Fibroblast of skin of left quadriceps (primary cell): Measurements from ENCODE around the gene ABCD4.
A peak's percentile ranks its signal among the peaks of the same experiment; 100 is the strongest.

Experiments used
- DNase-seq, 2 experiments: peaks; one replicate each; pipeline ENCODE4 v3.0.0-alpha.2; 2013; ENCODE audit warnings: low read depth in 2 of 2

ABCD4 gene

DNA sequence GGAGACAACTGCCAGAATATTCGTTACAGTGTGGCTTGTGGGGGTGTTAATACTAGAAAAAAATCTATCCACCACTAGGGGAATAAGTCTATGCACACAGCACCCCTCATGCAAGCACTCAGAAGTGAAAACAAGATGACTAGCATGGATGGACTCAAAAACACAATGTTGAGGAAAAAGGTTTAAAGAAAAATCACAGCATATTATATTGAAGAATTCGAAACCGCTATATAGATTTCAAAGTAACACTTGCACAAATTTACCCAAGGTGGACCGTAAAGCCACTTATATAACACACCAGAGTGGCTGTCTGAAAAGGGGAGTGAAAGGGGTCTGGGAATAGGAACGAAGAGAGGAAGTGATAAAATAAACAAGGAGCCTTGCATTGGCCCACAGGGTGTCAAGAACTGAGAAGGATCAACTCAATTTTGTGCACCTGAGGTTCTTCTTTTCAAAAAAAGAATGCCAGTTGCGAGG lies 544 bp downstream of the ABCD4 start:
- peak in 1 of 2 experiments; percentile 18 for DNase-seq

DNA sequence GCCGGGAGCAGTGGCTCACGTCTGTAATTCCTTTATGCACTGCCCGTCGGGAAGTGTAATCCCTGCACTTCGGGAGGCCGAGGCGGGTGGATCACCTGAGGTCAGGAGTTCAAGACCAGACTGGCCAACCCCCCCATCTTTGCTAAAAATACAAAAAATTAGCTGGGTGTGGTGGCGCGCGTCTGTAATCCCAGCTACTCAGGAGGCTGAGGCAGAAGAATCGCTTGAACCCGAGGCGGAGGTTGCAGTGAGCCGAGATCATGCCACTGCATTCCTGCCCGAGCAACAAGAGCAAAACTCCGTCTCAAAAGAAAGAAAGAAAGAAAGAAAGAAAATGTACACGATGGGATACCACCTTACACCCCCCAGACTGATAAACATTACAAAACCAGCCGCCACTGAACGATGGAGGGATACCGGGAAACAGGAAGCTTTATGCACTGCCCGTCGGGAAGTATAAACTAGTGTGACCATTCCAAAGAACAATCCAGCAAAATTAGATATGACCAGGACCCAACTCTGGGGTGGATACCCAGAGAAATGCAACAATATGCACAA lies 1.1 kb downstream of the ABCD4 start:
- no peak for DNase-seq

DNA sequence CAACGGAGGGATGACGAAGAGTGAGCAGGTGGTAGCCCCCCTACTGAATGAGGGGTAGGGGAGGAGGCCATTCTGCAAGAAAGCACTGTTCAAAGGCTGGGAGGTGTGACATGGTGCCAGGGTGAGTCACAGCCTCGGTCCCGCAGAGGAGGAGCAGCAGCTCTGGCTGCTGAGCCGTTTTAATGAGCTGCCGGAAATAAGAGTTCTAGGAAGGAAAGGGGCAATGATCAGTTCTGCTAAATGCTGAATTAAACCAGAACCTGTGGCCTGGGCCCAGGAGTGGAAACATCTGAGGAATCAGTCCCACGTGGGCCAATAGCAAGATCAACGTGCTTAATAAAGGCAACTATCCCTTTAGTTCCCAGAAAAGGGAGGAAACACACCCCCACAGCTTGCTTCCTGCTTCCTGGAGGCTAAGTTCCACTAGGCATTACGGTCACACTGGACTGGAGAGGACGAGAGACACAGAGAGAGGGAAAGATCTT lies 3.6 kb downstream of the ABCD4 start:
- DNase-seq: no peak

DNA sequence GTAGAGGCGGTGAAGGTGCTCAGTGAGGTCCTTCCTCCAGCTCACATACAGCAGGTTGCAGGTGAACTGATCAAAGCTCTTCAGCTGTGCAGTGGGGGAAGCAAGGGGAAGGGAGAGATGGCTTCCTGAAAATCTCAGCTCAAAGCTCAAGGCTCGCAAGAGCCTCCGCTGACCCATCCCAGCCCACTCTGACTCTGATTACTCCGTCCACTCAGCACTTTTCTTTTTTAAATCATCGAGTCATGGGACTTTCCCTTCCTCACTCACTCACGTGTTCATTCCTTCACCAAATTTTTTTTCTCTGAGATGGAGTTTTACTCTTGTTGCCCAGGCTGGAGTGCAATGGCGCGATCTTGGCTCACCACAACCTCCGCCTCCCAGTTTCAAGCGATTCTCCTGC lies 4.7 kb downstream of the ABCD4 start:
- DNase-seq: no peak

DNA sequence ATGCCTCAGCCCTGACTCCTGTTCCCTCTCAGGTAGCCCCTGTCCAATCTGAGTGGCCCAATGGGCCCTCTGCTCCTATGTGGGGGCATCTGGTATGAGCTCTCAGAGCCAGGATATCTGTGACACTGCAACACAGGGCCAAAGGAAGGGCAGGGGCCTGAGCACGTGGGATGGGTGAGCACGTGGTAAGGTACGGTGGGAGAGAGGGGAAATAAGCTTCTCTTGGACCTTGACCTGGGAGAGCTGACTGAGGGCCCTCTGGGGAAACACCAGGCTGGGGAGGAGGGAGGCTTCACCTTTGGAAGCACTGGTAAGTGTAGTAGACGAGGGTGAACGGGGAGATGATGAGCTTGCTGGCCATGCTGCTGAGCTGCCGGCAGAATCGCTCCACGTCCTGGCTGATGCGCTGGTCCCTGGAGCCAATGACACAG lies 6.7 kb downstream of the ABCD4 start:
- DNase-seq: no peak

DNA sequence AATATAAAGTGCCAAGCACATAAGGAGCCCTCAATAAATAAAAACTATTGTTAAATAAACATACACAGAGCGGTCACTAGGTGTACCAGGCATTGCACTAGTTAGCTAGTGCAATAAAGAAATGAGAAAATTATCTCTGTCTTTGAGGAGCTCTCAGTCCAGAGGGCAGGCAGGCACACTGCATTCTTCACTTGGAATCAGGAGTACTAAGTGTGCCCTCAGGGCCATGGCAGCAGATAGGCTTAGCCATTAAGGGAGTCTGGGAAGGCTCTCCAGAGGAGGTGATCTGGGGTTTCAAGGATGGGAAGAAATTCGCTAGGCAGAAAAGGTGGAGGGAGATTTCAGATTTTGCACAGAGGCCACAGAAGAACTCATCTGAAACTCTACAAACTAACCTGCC lies 9.1 kb downstream of the ABCD4 start:
- no peak for DNase-seq

DNA sequence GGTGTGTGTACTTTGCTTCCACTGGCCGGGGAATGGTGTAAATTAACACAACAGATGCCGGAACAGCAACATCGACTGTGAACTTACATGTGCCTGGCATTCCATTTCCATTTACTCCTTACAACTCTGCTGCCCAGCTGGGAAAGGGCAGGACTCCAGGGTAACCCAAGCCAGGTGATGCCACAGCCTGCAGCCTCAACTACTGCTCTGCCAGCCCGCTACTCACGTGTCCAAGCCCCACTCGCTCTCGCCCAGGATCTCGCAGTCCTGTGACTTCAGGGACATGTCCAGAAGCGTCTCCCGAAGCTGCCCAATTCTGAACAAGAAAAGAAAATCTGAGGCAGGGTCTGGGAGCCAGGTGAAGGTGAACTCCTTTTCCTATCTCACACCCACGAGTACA lies 10.7 kb downstream of the ABCD4 start:
- no peak for DNase-seq

DNA sequence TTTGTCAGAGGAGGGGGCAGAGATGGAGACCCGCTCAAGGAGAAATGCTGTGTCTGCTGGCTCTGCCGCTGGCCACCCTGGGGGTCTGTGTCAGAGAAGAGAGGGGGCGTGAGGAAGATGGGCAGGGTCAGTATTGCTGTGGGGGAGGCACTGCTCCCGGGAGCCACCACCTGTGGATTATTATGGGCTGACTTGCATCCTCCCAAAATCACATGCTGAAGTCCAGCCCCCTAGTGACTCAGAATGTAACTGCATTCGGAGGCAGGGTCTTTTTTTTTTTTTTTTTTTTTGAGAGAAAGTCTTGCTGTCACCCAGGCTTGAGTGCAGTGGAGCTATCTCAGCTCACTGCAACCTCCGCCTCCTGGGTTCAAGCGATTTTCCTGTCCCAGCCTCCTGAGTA lies 12.3 kb downstream of the ABCD4 start:
- DNase-seq: no peak

DNA sequence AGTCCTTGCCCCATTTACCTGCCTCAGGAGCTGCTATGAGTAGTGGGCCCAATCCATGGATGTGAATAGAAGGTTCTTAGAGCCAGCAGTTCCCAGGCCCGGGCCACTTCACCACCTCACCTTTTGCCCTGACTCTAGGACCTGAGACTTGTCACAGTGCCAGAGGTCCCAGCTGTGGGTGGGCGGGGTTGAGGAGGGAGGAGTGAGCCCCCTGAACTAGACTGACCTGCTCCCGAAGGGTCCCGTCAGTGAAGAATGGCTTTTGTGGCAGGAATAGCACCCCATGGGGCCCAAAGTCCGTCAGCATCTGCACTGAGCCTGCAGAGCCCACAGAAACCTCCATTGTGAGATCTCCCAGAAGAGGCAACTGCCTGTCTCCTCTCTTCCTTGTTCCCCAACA lies 12.9 kb downstream of the ABCD4 start:
- DNase-seq: no peak

DNA sequence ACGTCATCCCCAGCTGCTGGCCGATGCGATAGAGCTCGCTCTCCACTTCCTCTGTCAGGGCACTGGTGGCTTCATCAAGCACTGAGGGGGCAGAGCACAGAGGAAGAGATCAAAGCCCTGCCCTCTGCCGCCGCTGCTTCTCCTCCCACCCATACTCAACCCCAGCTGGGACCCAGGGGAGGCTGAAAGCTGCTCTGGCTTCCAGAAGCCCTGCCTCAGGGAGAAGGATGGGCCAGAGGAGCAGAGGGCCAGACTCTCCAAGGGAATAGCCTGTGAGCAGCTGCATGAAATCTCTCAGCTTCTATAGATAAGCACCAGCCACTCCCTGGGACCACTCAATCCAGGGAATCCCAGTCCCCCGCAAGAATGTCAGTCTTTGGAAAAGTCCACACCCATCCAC lies 16.0 kb downstream of the ABCD4 start:
- DNase-seq: no peak

DNA sequence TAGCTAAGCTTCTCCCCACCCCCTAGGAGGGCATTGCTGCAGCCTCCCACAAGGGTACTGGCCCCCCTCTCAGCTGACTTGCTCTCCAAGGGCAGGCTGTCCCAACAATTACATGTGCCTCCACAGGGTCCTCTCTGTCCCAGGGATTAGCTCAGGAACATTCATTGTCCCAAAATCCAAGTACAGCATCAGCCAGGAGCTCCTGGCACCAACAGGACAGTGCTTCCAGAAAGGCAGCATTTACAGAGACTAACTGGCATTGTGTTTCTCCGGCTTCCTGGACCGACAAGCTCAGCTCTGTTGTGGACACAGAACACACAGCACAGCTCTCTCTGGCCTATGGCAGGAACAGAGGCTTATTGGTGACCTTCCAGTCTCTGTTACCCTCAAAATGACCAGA lies 21.7 kb downstream of the ABCD4 start:
- DNase-seq: no peak

DNA sequence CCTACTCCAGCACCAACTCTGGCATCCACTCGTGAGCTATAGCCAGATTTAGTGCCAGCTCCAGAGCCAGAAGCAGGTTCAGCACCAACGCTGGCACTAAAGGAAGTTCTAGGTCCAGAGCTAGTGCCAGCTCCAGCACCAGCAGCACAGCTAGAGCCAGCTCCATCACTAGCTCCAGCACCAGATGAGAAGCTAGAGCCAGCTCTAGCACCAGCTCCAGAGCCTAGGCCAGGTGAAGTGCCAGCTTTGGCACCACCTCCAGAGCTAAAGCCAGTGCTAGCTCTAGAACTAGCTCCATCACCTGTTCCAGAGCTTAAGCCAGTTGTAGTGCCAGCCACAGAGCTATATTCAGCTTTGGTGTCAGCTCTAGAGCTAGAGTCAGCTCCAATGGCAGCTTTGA lies 24.7 kb downstream of the ABCD4 start:
- DNase-seq: no peak

DNA sequence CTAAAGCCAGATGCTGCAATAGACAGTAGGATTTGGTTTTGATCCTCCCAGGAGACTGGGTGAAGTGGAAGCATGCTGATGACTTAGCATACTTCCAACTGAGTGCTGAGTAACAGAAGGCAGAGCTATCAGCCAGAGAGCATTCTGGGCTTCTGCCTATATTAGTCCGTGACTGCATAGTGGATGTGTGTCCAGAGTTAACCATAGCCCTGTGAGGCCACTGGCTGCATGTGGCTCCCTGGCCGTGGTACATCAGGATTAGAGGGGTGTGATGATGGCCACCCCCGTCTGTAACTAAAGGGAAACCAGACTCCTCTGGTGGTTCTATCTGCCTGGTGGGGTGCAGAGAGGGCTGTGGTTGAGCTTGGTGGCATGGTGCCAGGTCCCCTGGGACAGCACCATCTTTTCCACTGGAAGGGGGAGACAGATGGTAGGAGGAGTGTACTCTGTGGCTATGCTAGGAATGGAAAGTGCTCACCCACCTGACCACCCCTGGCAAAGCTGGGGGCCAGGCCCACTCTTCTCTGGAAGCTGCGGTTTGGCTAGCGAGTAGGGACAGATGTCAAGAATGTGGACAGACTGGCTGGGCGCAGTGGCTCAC lies 27.4 kb downstream of the ABCD4 start:
- peak; percentile 79 for DNase-seq

DNA sequence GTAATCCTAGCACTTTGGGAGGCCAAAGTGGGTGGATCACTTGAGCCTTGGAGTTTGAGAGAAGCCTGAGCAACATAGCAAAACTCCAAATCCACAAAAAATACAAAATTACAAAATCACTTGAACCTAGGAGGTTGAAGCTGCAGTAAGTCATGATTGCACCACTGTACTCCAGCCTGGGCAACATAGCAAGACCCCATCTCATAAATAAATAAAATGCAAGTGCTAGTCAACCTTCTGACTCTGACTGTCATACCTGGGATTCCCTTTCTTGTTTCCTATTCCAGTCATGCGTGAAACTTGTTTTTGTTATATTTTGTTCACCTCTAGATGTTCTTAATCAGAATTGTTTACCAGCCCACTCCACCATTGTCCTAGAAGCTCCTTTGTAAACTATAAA lies 31.4 kb downstream of the ABCD4 start:
- no peak for DNase-seq

DNA sequence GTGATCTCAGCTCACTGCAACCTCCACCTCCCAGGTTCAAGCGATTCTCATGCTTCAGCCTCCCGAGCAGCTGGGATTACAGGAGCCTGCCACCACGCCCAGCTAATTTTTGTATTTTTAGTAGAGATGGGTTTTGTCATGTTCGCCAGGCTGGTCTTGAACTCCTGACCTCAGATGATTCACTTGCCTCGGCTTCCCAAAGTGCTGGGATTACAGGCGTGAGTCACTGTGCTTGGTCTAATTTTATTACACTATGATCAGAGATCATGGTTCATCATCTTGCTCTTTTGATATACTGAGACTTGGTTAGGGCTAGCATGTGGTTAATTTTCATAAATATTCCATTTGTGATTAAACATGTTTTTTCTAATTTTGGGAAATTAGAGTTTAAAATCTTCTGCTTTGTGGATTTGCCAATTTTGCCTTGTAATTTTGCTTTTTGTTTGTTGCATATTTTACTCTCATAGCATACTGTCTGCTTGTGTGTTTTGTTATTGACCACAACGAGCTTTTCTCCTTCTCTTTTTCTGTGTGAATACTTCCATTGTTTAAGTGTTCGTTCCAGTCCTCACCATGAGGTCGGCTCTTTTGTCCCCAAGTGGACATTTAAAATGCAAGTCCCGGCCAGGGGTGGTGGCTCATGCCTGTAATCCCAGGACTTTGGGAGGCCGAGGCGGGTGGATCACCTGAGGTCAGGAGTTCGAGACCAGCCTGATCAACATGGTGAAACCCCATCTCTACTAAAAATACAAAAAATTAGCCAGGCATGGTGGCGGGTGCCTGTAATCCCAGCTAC lies 32.2 kb downstream of the ABCD4 start:
- peak; percentile 26 to 32 for DNase-seq

DNA sequence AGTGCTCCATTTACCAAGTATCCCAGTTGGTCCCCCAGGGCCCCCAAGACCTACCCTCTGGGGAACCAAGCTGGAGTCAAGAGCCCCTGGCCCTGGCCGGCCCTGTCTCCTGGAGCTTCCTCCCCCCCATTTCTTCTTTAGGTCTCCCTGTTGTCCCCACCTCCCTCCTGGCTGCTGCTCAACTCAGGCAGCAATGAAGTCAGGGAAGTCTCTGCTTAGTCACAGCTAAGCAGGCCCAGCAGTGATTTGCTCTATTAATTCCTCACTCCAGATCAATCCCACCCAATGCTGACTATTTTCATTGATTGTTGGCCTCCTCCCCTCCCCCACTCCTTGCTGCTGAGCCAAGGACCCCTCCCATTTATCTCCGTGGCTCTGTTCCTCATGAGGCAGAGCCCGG lies 35.1 kb downstream of the ABCD4 start:
- DNase-seq: no peak

DNA sequence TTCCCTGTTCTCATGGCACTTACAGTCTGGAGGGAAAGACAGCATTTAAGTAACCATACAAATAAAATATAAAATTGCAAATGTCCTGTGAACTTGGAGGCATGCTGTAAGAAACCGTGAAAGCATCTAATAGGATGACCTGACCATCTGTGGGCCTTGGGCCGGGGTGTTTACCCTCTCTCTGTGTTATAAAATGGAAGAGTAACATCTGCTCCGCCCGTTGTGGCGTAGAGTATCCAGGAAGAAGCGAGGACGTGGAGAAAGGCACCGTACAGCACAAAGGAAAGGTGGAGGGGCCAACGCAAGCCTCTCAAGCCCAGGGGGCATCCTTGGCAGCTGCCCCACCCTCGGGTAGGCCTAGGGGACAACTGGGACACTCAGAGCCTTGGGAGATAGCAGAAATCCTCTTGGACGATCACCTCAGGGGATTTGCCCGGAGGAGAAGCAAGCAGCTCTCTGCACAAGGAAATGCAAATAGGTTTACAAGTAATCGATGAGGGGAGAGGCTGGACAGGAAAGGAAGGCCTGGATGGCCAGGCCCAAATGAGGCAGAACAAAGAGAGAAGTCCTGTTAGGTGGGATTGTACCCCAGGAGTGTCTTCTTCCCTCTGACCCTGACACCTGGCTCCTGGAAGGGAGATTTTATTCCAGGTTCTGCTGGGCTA lies 37.3 kb downstream of the ABCD4 start:
- DNase-seq: no peak

DNA sequence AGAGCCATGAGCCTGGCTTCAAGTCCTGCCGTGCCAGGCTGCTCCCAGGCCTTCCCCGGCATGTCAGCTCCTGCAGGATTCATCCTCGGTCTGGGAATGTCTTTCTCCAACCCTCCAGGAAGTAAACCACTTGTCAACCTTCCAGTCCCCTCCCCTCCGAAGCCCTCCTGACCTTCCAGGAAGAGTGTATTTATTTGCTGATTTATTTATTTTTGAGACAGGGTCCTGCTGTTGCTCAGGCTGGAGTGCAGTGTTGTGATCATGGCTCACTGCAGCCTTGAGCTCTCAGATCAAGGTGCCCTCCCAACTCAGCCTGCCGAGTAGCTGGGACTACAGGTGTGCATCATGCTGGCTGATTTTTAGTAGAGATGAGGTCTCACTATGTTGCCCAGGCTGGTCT lies 38.8 kb downstream of the ABCD4 start:
- no peak for DNase-seq

DNA sequence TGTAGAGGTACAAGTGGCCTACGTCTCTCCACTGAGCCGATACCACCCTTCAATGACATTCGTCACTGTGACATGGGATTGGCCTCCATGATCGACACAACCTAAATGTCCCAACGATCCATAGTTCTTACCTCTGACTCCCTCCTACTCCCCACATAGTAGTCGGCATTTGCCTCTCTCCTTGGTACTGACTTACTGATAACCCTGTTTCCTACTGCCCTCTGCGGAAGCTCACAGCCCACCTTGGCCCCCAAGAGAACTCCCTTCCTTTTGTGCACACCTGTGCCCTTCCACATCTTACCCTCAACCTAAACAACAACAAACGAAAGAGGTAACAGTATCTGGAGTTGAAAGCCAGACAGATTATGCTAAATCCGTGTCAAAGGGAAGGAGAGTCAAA lies 39.6 kb downstream of the ABCD4 start:
- DNase-seq: no peak

DNA sequence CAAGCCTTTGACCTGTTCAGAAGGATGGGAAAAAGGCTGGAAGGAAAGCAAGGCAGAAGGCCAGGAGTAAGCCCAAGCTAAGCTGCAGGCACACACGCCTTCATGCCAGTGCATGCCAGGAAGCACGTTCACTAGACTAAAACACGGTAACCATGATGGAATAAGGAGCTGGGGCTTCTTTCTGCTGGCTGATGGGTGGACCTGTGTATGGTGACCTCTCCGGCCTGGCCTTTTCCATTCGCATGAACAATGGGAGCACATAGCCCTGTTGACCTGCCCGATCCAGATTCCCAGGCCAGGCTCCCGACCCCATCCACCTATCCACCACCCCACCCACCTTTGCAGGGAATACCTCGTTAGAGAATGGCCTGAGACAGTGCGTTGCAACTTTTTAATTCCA lies 40.7 kb downstream of the ABCD4 start:
- DNase-seq: no peak

DNA sequence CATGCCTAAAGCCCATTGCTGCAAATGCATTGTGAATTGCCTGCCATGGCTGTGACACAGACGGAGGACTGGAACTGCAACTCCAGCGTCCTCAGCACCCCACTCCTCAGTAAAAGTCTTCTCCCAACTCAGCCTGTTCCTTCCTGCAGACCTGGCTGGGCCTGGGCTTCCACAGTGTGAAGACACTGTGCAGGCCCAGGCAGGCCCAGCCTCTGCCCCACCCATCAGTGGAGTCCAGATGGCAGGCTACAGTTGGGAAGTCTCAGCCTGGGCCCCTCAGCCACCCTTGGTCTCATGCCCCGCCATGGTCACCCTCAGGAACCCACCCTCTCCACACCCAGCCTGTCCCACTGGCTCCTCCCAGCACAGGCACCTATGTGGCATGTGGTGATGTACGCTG lies 41.4 kb downstream of the ABCD4 start:
- no peak for DNase-seq

DNA sequence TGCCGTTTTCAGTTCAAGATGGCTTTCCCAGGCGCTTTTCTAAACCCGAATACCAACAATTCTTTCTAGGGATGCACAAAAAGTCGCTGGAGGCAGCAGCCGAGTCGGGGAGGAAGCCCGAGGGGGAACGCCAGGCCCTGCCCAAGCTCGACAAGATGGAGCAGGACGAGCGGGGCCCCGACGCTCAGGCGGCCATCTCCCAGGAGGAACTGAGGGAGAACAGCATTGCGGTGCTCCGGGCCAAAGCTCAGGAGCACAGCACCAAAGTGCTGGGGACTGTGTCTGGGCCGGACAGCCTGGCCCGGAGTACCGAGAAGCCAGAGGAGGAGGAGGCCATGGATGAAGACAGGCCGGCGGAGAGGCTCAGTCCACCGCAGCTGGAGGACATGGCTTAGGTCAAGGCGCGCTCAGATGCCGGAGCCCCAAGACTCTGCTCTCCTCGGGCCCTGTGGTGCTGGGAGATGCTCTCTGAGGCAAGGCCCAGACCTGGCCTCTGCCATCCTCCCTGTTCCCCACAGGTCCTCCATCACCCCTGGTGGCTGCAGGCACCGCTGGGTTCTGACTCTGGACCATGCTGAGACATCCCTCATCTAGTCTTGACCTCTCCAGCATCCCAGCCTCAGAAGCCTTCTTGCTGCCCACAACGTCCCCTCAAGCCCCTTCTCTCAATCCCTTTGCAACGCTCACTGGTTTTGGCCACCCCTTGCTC lies 42.1 kb downstream of the ABCD4 start:
- DNase-seq: no peak
